IMR-90 (cell line): Measurements from ENCODE around the gene HHIPL1.

Source experiments
- CHD1 ChIP-seq: IDR thresholded peaks from 2 replicates; pipeline ENCODE4 v1.6.1; 2012; ENCODE audit warnings: low read depth, low read length, improper control_type of control experiment
- CTCF ChIP-seq: conservative IDR thresholded peaks from 2 replicates; pipeline ENCODE4 v1.5.1; 2012; ENCODE audit warnings: mild to moderate bottlenecking, low read depth, low read length, improper control_type of control experiment
- FOS ChIP-seq: fragments of 150-350 bp; IDR thresholded peaks from 2 replicates; pipeline ENCODE4 v1.6.1; 2016; ENCODE audit warnings: low read depth, low read length
- MXI1 ChIP-seq: IDR thresholded peaks from 2 replicates; pipeline ENCODE4 v1.6.1; 2012; ENCODE audit warnings: low read depth, mild to moderate bottlenecking, low read length, moderate library complexity, borderline replicate concordance
- POLR2A ChIP-seq: IDR thresholded peaks from 2 replicates; pipeline ENCODE4 v1.6.1; 2012; ENCODE audit warnings: mild to moderate bottlenecking, low read depth, low read length
- RAD21 ChIP-seq: IDR thresholded peaks from 2 replicates; pipeline ENCODE4 v1.6.1; 2012; ENCODE audit warnings: low read length, improper control_type of control experiment
- SMC3 ChIP-seq: fragments of 150-350 bp; IDR thresholded peaks from 2 replicates; pipeline ENCODE4 v1.6.1; 2016; ENCODE audit warnings: low read depth, mild to moderate bottlenecking, antibody characterized with exemption, low read length, moderate library complexity

- no peak for TF ChIP-seq CHD1
- TF ChIP-seq CTCF, result no peak
- no peak for TF ChIP-seq SMC3
- TF ChIP-seq FOS, result no peak
- TF ChIP-seq POLR2A, result no peak
- no peak for TF ChIP-seq MXI1
- TF ChIP-seq RAD21, result no peak
Measured at GRCh38 chr14:99688210-99688581, 43.3 kb downstream of the HHIPL1 start.
